ENCODE measurements around the gene HSPA14.

The HSPA14 gene

DNA sequence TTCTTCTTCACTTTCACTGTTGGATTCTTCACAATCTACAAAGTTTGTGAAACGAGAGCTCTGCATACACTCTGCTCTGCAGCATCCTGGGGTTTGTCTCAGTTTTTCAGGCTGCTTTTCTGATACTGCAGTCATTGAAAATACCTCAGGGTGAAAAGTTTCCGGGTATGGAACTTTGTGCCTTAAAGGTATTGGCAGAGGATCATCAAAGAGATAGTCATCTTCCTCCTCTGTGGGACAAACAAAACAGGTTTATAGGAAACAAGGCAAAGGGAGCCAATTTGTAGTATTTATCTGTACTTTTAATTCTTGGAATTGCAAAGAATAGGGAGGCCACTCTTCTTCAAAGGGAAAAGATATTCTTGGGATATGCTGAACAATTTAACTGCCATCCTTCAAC is 71.0 kb downstream of the HSPA14 start:
- CTCF ChIA-PET: interaction anchor here (1.0 kb wide), 1 partner anchor 10 kb away, joined by 3 read pairs; no protein-coding TSS in a partner anchor
- no peak overlapping the region for H3K4me3 ChIP-seq (ENCODE audit: low read depth, low read length)
- TF ChIP-seq, protein P1, sequence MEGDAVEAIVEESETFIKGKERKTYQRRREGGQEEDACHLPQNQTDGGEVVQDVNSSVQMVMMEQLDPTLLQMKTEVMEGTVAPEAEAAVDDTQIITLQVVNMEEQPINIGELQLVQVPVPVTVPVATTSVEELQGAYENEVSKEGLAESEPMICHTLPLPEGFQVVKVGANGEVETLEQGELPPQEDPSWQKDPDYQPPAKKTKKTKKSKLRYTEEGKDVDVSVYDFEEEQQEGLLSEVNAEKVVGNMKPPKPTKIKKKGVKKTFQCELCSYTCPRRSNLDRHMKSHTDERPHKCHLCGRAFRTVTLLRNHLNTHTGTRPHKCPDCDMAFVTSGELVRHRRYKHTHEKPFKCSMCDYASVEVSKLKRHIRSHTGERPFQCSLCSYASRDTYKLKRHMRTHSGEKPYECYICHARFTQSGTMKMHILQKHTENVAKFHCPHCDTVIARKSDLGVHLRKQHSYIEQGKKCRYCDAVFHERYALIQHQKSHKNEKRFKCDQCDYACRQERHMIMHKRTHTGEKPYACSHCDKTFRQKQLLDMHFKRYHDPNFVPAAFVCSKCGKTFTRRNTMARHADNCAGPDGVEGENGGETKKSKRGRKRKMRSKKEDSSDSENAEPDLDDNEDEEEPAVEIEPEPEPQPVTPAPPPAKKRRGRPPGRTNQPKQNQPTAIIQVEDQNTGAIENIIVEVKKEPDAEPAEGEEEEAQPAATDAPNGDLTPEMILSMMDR (IDR thresholded peaks at IDR 0.05; ENCODE audit: insufficient read depth, low read length, missing control alignments): no peak
- POLR2A ChIA-PET: no interaction called here
- DNase-seq (ENCODE audit: low read depth, low spot score): no peak

DNA sequence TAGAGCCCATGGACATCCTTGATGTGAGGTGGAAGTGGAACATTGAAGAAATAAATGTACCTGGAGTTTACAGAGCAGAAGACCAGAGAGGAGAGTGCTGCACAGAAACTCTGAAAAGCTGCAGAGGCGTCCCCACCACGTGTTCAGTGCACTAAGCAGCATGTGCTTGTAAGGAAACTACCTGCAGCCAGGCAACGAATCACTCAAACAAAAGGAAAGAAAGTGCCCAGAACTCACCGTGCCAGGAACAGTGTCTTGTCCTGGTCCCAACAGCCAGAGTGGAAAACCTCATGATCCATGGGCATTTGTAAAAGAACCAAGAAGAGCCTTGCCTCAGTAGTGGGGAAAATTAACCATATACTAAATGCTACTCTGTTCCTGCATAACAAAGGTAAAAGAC is 72.8 kb downstream of the HSPA14 start:
- TF ChIP-seq, protein P1 (IDR thresholded peaks at IDR 0.05; ENCODE audit: insufficient read depth, low read length, missing control alignments): no peak
- CTCF ChIA-PET: no interaction called here
- POLR2A ChIA-PET: no interaction called here
- no peak overlapping the region for H3K4me3 ChIP-seq (ENCODE audit: low read depth, low read length)
- no peak for DNase-seq (ENCODE audit: low read depth, low spot score)

DNA sequence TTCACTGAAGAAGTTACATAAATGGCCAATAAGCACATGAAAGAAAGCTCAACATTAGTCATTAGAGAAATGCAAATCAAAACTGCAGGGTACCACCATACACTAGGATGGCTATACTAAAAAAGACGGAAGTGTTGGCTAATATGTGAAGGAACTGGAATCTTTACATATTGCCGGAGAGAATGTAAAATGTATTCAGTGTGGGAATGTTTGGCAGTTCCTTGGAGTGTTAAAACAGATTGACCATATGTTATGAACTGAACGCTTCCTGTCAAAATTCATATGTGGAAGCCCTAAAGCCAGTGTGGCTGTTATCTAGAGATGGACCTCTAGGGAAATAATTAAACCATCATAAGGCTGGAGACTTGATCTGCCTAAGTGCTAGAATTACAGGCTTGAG is 73.7 kb downstream of the HSPA14 start:
- no peak for DNase-seq (ENCODE audit: low read depth, low spot score)
- H3K4me3 ChIP-seq (ENCODE audit: low read depth, low read length): no peak overlapping the region
- ChIA-PET CTCF (no interaction called here), POLR2A (no interaction called here)
- TF ChIP-seq, protein P1 (IDR thresholded peaks at IDR 0.05; ENCODE audit: insufficient read depth, low read length, missing control alignments): no peak

DNA sequence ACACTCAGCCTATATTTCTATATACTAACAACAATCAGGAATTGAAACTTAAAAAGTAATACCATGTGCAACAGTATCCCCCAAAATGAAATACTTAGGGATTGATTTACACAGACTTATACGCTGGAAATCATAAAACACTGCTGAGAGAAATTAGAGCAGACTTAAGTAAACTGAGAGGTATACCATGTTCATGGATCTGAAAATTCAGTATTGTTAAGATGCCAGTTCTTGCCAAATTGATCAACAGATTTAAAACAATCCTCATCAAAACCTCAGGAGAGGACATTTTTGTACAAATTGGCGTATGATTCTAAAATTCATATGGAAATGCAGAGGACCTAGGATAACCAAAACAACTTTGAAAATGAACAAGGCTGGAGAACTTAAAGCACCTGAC is 78.5 kb downstream of the HSPA14 start:
- TF ChIP-seq, protein P1 (IDR thresholded peaks at IDR 0.05; ENCODE audit: insufficient read depth, low read length, missing control alignments): no peak
- no peak for DNase-seq (ENCODE audit: low read depth, low spot score)
- H3K4me3 ChIP-seq (ENCODE audit: low read depth, low read length): no peak overlapping the region
- CTCF ChIA-PET: no interaction called here
- POLR2A ChIA-PET: no interaction called here

DNA sequence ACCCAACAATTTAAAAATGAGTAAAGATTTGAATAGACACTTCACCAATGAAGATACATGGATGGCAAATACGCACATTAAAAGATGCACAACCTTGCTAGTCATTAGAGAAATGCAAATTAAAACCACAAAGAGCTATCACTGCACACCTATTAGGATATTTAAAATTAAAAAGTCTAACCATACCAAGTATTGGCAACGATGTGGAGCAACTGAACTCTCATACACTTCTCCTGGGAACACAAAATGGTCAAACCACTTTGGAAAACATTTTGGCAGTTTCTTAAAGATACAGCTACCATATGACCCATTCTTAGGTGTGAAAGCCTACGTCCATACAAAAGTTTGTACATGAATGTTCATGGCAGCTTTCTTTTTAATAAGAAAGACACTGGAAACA is 79.7 kb downstream of the HSPA14 start:
- TF ChIP-seq, protein P1 (IDR thresholded peaks at IDR 0.05; ENCODE audit: insufficient read depth, low read length, missing control alignments): no peak
- POLR2A ChIA-PET: no interaction called here
- DNase-seq (ENCODE audit: low read depth, low spot score): no peak
- CTCF ChIA-PET: interaction anchor here (1.2 to 1.4 kb wide), 3 partner anchors 13 to 15 kb away, joined by 3 to 7 read pairs (median 6); no protein-coding TSS in a partner anchor
- H3K4me3 ChIP-seq (ENCODE audit: low read depth, low read length): no peak overlapping the region

DNA sequence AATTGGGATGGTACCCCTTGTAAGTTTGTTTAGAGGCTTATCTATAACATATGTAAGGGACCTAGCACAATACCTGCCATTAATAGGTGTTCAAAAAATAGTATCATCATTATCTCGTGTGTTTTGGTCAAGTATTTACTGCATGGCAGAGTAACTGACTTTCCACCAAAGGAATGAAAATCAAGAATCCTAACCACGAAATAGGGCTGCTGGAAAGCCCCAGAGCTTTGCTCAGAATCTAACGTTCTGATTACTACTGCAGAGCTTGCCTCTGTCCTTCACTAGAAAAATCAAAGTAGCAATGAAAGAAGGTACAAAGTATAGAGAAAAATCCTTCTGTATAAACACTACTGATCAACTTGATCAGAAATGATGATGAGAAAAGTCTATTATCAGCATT is 80.9 kb downstream of the HSPA14 start:
- no peak for DNase-seq (ENCODE audit: low read depth, low spot score)
- ChIA-PET POLR2A (no interaction called here), CTCF (interaction anchor here (1.3 to 1.8 kb wide), 2 partner anchors 14 to 16 kb away, joined by 3 to 5 read pairs; no protein-coding TSS in a partner anchor)
- no peak overlapping the region for H3K4me3 ChIP-seq (ENCODE audit: low read depth, low read length)
- TF ChIP-seq, protein P1 (IDR thresholded peaks at IDR 0.05; ENCODE audit: insufficient read depth, low read length, missing control alignments): no peak
